Measurements from ENCODE around the gene EXTL2.

GRCh38 chr1:100930494-100930893 is 35.9 kb upstream of the EXTL2 start:
- TF ChIP-seq ZNF8 (CRISPR knock-in tag; IDR thresholded peaks at IDR 0.05) (no peak), RARB (CRISPR knock-in tag; IDR thresholded peaks at IDR 0.05) (no peak), ZFP3 (CRISPR knock-in tag; IDR thresholded peaks at IDR 0.05) (no peak), PATZ1 (CRISPR knock-in tag; IDR thresholded peaks at IDR 0.05; ENCODE audit: borderline replicate concordance) (no peak), TOX (CRISPR knock-in tag; IDR thresholded peaks at IDR 0.05; ENCODE audit: borderline replicate concordance) (no peak), ZFP30 (CRISPR knock-in tag; IDR thresholded peaks at IDR 0.05) (no peak), CREB5 (CRISPR knock-in tag; IDR thresholded peaks at IDR 0.05; ENCODE audit: low read depth) (no peak), ISL1 (CRISPR knock-in tag; IDR thresholded peaks at IDR 0.05) (no peak), CSDC2 (CRISPR knock-in tag; IDR thresholded peaks at IDR 0.05) (no peak), ZNF70 (CRISPR knock-in tag; IDR thresholded peaks at IDR 0.05) (no peak)

Measured in SK-N-SH treated with all-trans-retinoic acid at 6 μM for 48 hours (cell line).